ENCODE measurements around the gene FREM1.

The FREM1 gene

GRCh38 chr9:14760060-14760459 lies 150.2 kb downstream of the FREM1 start:
- Mint-ChIP-seq H3K4me3 (no peak overlapping the region), H3K27me3 (peaks cover 9% of the 10 kb centered on the region), H3K27ac (no peak overlapping the region), H3K9me3 (no peaks in the 10 kb centered on the region), H3K4me1 (no peaks in the 10 kb centered on the region), H3K36me3 (ENCODE audit: low read depth) (no peaks in the 10 kb centered on the region)
- no peak for DNase-seq
- ATAC-seq = no peak

GRCh38 chr9:14756291-14756690 lies 153.9 kb downstream of the FREM1 start:
- ATAC-seq (no peak), DNase-seq (no peak)
- Mint-ChIP-seq H3K27ac (no peak overlapping the region), H3K36me3 (ENCODE audit: low read depth) (no peaks in the 10 kb centered on the region), H3K9me3 (no peaks in the 10 kb centered on the region), H3K4me1 (no peaks in the 10 kb centered on the region), H3K4me3 (no peak overlapping the region), H3K27me3 (peaks cover 11% of the 10 kb centered on the region)

- no peak overlapping the region for H3K4me3 Mint-ChIP-seq
- H3K27ac Mint-ChIP-seq = no peak overlapping the region
- H3K9me3 Mint-ChIP-seq = no peaks in the 10 kb centered on the region
- ATAC-seq (no peak), DNase-seq (no peak)
- H3K27me3 Mint-ChIP-seq = peaks cover 20% of the 10 kb centered on the region
- H3K4me1 Mint-ChIP-seq = peaks cover 5% of the 10 kb centered on the region
- no peaks in the 10 kb centered on the region for H3K36me3 Mint-ChIP-seq (ENCODE audit: low read depth)
Observed at GRCh38 chr9:14752871-14753270, 157.4 kb downstream of the FREM1 start.

GRCh38 chr9:14752271-14752670 lies 158.0 kb downstream of the FREM1 start:
- no peak overlapping the region for H3K27ac Mint-ChIP-seq
- H3K27me3 Mint-ChIP-seq = peaks cover 20% of the 10 kb centered on the region
- H3K4me1 Mint-ChIP-seq = peaks cover 5% of the 10 kb centered on the region
- H3K4me3 Mint-ChIP-seq = no peak overlapping the region
- H3K36me3 Mint-ChIP-seq (ENCODE audit: low read depth) = no peaks in the 10 kb centered on the region
- no peak for ATAC-seq
- no peak for DNase-seq
- H3K9me3 Mint-ChIP-seq = no peaks in the 10 kb centered on the region

GRCh38 chr9:14750821-14751220 lies 159.4 kb downstream of the FREM1 start:
- H3K4me1 Mint-ChIP-seq = peaks cover 5% of the 10 kb centered on the region
- H3K27me3 Mint-ChIP-seq = peaks cover 17% of the 10 kb centered on the region
- H3K4me3 Mint-ChIP-seq = no peak overlapping the region
- H3K36me3 Mint-ChIP-seq (ENCODE audit: low read depth) = no peaks in the 10 kb centered on the region
- ATAC-seq (no peak), DNase-seq (no peak)
- H3K27ac Mint-ChIP-seq = no peak overlapping the region
- no peaks in the 10 kb centered on the region for H3K9me3 Mint-ChIP-seq

DNA sequence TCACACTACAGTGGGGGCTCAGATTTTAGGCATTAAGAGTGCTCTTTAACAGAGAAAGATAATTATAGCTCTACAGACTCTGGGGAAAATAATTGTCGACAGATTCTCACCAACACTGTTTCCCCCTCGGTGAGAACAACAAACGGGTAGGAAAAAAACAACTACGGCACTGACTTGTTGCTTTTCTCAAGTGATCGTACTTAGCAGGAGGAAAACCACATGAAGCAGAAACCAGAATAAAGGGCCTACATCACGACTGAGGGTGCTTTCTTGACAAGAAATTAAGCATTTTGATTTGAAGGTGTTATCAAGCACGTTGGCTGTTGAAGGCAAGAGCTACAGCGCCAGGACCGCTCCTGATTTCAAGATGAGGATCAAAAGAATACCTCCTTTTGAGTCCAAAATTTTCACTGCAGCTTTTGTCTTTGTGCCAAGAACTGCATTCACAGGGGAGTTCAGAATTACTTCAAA lies 160.5 kb downstream of the FREM1 start:
- H3K4me3 Mint-ChIP-seq = no peak overlapping the region
- H3K36me3 Mint-ChIP-seq (ENCODE audit: low read depth) = no peaks in the 10 kb centered on the region
- H3K27me3 Mint-ChIP-seq = peaks cover 17% of the 10 kb centered on the region
- ATAC-seq (no peak), DNase-seq (no peak)
- H3K9me3 Mint-ChIP-seq = peaks cover 2% of the 10 kb centered on the region
- H3K4me1 Mint-ChIP-seq = peaks cover 5% of the 10 kb centered on the region
- H3K27ac Mint-ChIP-seq = no peak overlapping the region

DNA sequence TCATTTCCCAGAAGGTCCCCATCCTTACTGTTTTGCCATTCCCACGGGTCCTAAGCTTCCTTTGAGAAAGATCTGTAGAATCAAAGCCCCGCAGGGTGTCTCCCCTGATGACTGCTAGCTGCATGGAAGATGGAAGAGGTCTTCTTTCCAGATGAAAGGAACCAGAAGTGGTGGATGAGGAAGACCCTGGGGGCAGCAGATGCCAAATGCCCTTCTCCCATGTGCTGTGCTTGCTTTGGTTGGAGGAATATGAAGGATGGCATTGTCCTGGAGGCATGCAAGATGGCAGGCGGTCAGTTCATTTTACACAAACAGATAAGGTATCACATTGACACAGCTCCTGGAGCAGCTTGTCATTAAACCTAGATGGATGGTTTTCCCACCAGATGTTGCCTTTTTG lies 161.9 kb downstream of the FREM1 start:
- H3K4me3 Mint-ChIP-seq = no peak overlapping the region
- ATAC-seq = no peak
- H3K27me3 Mint-ChIP-seq = peaks cover 17% of the 10 kb centered on the region

GRCh38 chr9:14747111-14747510 lies 163.1 kb downstream of the FREM1 start:
- Mint-ChIP-seq H3K4me1 (peaks cover 5% of the 10 kb centered on the region), H3K4me3 (no peak overlapping the region), H3K9me3 (peaks cover 4% of the 10 kb centered on the region), H3K27me3 (peaks cover 14% of the 10 kb centered on the region), H3K36me3 (ENCODE audit: low read depth) (no peaks in the 10 kb centered on the region), H3K27ac (no peak overlapping the region)
- no peak for DNase-seq
- ATAC-seq = no peak

More for the DNA sequence above, 161.9 kb downstream of the FREM1 start:
- Mint-ChIP-seq H3K27ac (no peak overlapping the region), H3K4me1 (peaks cover 5% of the 10 kb centered on the region), H3K9me3 (peaks cover 4% of the 10 kb centered on the region), H3K36me3 (ENCODE audit: low read depth) (no peaks in the 10 kb centered on the region)
- DNase-seq = no peak

DNA sequence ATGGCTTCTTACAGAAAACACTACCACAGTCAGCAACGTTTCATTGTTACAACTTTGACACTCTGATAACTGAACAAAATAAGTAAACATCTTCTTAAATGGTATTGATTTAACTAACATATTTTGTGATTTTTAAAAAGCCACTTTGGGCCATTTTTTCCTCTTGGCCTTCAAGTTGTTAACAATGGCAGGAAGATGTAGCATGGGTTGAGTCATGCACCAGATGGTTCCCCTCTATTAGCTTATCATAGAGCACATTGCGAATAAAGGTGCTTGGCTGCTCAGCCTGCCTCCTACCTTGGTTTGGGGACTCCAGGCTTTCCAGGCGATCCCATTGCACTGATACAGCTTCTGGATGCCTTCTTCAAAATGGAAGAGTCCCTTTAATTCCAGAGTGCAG lies 163.6 kb downstream of the FREM1 start:
- DNase-seq (no peak), ATAC-seq (no peak)
- no peak overlapping the region for H3K4me3 Mint-ChIP-seq
- peaks cover 12% of the 10 kb centered on the region for H3K27me3 Mint-ChIP-seq
- H3K4me1 Mint-ChIP-seq = peaks cover 5% of the 10 kb centered on the region
- H3K36me3 Mint-ChIP-seq (ENCODE audit: low read depth) = no peaks in the 10 kb centered on the region
- peaks cover 4% of the 10 kb centered on the region for H3K9me3 Mint-ChIP-seq
- H3K27ac Mint-ChIP-seq = no peak overlapping the region

- H3K4me3 Mint-ChIP-seq = no peak overlapping the region
- ATAC-seq (no peak), DNase-seq (no peak)
- peaks cover 4% of the 10 kb centered on the region for H3K9me3 Mint-ChIP-seq
- peaks cover 3% of the 10 kb centered on the region for H3K4me1 Mint-ChIP-seq
- peaks cover 3% of the 10 kb centered on the region for H3K27me3 Mint-ChIP-seq
- no peak overlapping the region for H3K27ac Mint-ChIP-seq
- H3K36me3 Mint-ChIP-seq (ENCODE audit: low read depth) = no peaks in the 10 kb centered on the region
Observed at GRCh38 chr9:14744768-14745167, 165.5 kb downstream of the FREM1 start.

- peaks cover 4% of the 10 kb centered on the region for H3K27me3 Mint-ChIP-seq
- ATAC-seq (peak; percentile 24), DNase-seq (no peak)
- H3K27ac Mint-ChIP-seq = no peak overlapping the region
- no peaks in the 10 kb centered on the region for H3K36me3 Mint-ChIP-seq (ENCODE audit: low read depth)
- peaks cover 4% of the 10 kb centered on the region for H3K9me3 Mint-ChIP-seq
- H3K4me1 Mint-ChIP-seq = no peaks in the 10 kb centered on the region
- no peak overlapping the region for H3K4me3 Mint-ChIP-seq
Observed at GRCh38 chr9:14741369-14741768, 168.9 kb downstream of the FREM1 start.

DNA sequence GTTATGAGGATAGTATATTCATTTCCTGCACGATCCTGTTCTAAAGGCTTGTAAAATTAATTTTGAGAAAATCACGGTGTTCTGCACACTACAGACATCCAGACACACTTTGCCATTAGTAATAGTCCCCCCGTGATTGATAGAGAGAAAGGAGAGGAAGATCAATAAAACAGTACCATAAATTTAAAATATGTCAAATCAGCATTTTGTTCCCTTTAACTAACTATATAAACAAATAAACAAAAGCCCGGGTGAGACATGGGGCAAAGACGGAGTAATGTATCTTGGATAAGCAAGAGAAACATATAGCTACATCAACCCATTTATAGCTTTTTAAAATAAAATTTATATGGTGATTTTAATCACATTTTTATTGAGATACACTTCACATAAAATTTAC lies 177.1 kb downstream of the FREM1 start:
- no peak for DNase-seq
- no peak for ATAC-seq
- H3K27ac Mint-ChIP-seq = no peak overlapping the region
- H3K4me1 Mint-ChIP-seq = no peaks in the 10 kb centered on the region
- no peaks in the 10 kb centered on the region for H3K9me3 Mint-ChIP-seq
- H3K27me3 Mint-ChIP-seq = peaks cover 12% of the 10 kb centered on the region
- H3K4me3 Mint-ChIP-seq = no peak overlapping the region
- H3K36me3 Mint-ChIP-seq (ENCODE audit: low read depth) = no peaks in the 10 kb centered on the region

DNA sequence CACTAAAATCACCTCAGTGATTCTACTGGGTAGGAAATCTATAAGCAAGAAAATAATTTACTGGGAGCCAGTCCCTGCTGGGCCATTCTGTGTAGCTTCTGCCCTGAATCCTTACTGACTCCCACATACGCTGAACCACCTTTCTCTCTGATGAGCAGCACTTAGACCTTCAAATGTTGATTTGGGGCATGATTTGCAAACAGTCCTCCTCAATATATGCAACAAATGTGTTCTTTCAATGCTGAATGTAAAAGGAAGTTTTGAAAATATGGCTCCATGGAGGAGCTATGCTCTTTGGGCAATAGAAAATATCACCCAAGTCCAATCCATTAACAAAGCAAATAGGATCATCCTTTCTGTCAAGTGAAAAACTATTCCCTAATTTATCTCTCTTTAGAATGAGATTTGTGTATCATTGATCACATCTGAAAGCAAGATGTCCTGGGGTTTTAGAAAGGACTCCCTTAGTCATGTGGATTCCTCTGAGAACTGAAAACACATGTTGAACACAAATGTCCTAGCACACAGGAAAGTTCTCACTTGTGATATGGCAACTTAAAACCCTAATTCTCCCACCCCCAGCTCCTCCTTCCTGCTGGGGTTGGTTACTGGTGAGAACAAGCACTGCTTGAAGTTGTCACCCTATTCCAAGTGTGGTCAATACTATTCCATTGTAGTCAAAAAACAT lies 178.8 kb downstream of the FREM1 start:
- no peak overlapping the region for H3K4me3 Mint-ChIP-seq
- no peaks in the 10 kb centered on the region for H3K36me3 Mint-ChIP-seq (ENCODE audit: low read depth)
- H3K27me3 Mint-ChIP-seq = peaks cover 9% of the 10 kb centered on the region

DNA sequence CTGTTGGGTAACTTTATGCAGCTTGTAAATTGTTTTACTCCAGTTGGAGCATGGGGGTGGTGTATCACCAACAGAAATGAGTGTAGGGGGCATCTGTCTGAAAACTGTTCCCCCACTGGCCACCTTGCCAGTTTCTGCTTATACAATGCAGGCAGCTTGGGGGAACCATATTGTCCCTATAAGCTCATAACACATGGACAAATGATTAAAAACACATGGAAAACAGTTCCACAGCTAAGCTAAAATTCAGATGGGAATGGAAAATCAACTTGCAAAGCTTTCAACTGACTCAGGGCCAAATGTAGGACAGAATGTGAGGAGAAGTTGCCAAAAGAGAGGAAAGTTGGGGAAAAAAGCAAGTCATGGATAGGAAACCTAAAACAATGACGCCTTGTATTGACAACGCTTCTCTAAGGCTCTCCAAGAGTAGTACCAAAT lies 179.7 kb downstream of the FREM1 start:
- H3K27me3 Mint-ChIP-seq = peaks cover 9% of the 10 kb centered on the region
- H3K9me3 Mint-ChIP-seq = no peaks in the 10 kb centered on the region
- H3K4me3 Mint-ChIP-seq = no peak overlapping the region
- no peaks in the 10 kb centered on the region for H3K4me1 Mint-ChIP-seq
- H3K27ac Mint-ChIP-seq = no peak overlapping the region
- DNase-seq (no peak), ATAC-seq (no peak)
- no peaks in the 10 kb centered on the region for H3K36me3 Mint-ChIP-seq (ENCODE audit: low read depth)

More for the DNA sequence above, 178.8 kb downstream of the FREM1 start:
- Mint-ChIP-seq H3K9me3 (no peaks in the 10 kb centered on the region), H3K27ac (no peak overlapping the region), H3K4me1 (no peaks in the 10 kb centered on the region)
- no peak for ATAC-seq
- DNase-seq = no peak

- no peak for DNase-seq
- no peaks in the 10 kb centered on the region for H3K4me1 Mint-ChIP-seq
- H3K27me3 Mint-ChIP-seq = peaks cover 15% of the 10 kb centered on the region
- H3K9me3 Mint-ChIP-seq = no peaks in the 10 kb centered on the region
- H3K36me3 Mint-ChIP-seq (ENCODE audit: low read depth) = no peaks in the 10 kb centered on the region
- no peak overlapping the region for H3K27ac Mint-ChIP-seq
- H3K4me3 Mint-ChIP-seq = no peak overlapping the region
- no peak for ATAC-seq
Observed at GRCh38 chr9:14723301-14723700, 186.9 kb downstream of the FREM1 start.

Measured in activated naive CD8-positive, alpha-beta T cell treated with anti-CD3 and anti-CD28 coated beads, Interleukin-2, amount 50 U/mL, for 24 hours (primary cell).